Vagina (tissue), 2 donors: ENCODE data around the gene CFAP46. TPM values are rescaled to one million over a fixed set of nuclear protein-coding genes. Genes with fewer than 3 reads are reported as not detected.

Experiments used
- DNase-seq, 2 donors: peaks; one replicate each; pipeline ENCODE4 v3.0.0-alpha.2; 2017; ENCODE audit errors: extremely low spot score in 2 of 2
- H3K27ac ChIP-seq: fragments of 200-600 bp; sonication (generic); one replicate; pipeline ENCODE4 v1.5.1; 2019
- H3K27me3 ChIP-seq: fragments of 200-600 bp; sonication (generic); one replicate; pipeline ENCODE4 v1.5.1; 2019
- H3K36me3 ChIP-seq, 2 donors: fragments of 200-600 bp; sonication (generic); one replicate each; pipeline ENCODE4 v1.5.1; 2017 to 2019
- H3K4me1 ChIP-seq: fragments of 200-600 bp; sonication (generic); one replicate; pipeline ENCODE4 v1.5.1; 2019
- H3K4me3 ChIP-seq, 2 donors: fragments of 200-600 bp; sonication (generic); 1 replicate in 1 of 2; 2 replicates in 1 of 2; pipeline ENCODE4 v1.5.1; 2016 to 2019
- H3K9me3 ChIP-seq: fragments of 200-600 bp; sonication (generic); one replicate; pipeline ENCODE4 v1.5.1; 2019
- CTCF ChIP-seq, 3 experiments: fragments of 450-650 bp in 2 of 3; fragments of 200-600 bp in 1 of 3; sonication (generic) in 1 of 3; IDR thresholded peaks; one replicate each; pipeline ENCODE4 v1.5.1; 2017 to 2019; ENCODE audit warnings: antibody characterized with exemption in 3 of 3, mild to moderate bottlenecking in 2 of 3, moderate library complexity in 2 of 3
- POLR2A ChIP-seq, 2 donors: fragments of 450-650 bp; IDR thresholded peaks; one replicate each; pipeline ENCODE4 v1.6.1; 2017; ENCODE audit warnings: antibody characterized with exemption in 2 of 2, mild to moderate bottlenecking in 2 of 2, moderate library complexity in 2 of 2
- POLR2AphosphoS5 ChIP-seq, 2 donors: sonication (generic); formaldehyde crosslinking; IDR thresholded peaks; one replicate each; pipeline ENCODE4 v1.9.0; 2017; ENCODE audit warnings: antibody characterized with exemption in 2 of 2, mild to moderate bottlenecking in 2 of 2, low read depth in 1 of 2; ENCODE audit not compliant: insufficient read depth in 1 of 2
- intact Hi-C: fragments of 100-400 bp; cut with DNase I; formaldehyde crosslinking; loops from one replicate; pipeline ENCODE4 v1.15.1; 2023
- total RNA-seq: library from RNA; depleted of rRNA; stranded (reverse); fragments of >200 nt; gene quantifications from one replicate; pipeline ENCODE4 v1.2.3, GENCODE V29; 2016

CFAP46 gene
- total RNA-seq, 1 donor from 2014 or later, result not detected

- no peak overlapping the region for H3K27ac ChIP-seq
- H3K9me3 ChIP-seq, result no peaks in the 10 kb centered on the region
- no peak for DNase-seq
- TF ChIP-seq POLR2A (IDR thresholded peaks at IDR 0.05), result no peak
- TF ChIP-seq CTCF (IDR thresholded peaks at IDR 0.05), result no peak
- no peak for TF ChIP-seq POLR2AphosphoS5 (IDR thresholded peaks at IDR 0.05; ENCODE audit: insufficient read depth in 1 of 2, low read depth in 1 of 2)
- H3K4me3 ChIP-seq, result no peak overlapping the region
- no peaks in the 10 kb centered on the region for H3K27me3 ChIP-seq
- H3K4me1 ChIP-seq, result no peaks in the 10 kb centered on the region
- no peaks in the 10 kb centered on the region for H3K36me3 ChIP-seq
- intact Hi-C loops, result no loop called here
Measured at GRCh38 chr10:132906836-132907235, 35.5 kb downstream of the CFAP46 start.

GRCh38 chr10:132906106-132906505 is 36.3 kb downstream of the CFAP46 start:
- Histone ChIP-seq H3K4me1 (no peaks in the 10 kb centered on the region), H3K27me3 (no peaks in the 10 kb centered on the region), H3K4me3 (no peak overlapping the region), H3K36me3 (no peaks in the 10 kb centered on the region), H3K9me3 (no peaks in the 10 kb centered on the region), H3K27ac (no peak overlapping the region)
- TF ChIP-seq POLR2A (IDR thresholded peaks at IDR 0.05) (no peak), CTCF (IDR thresholded peaks at IDR 0.05) (no peak), POLR2AphosphoS5 (IDR thresholded peaks at IDR 0.05; ENCODE audit: insufficient read depth in 1 of 2, low read depth in 1 of 2) (no peak)
- DNase-seq, result no peak
- intact Hi-C loops, result no loop called here

GRCh38 chr10:132905661-132906060 is 36.7 kb downstream of the CFAP46 start:
- Histone ChIP-seq H3K4me1 (no peaks in the 10 kb centered on the region), H3K9me3 (no peaks in the 10 kb centered on the region), H3K27ac (no peak overlapping the region), H3K4me3 (no peak overlapping the region), H3K27me3 (no peaks in the 10 kb centered on the region), H3K36me3 (no peaks in the 10 kb centered on the region)
- DNase-seq, result no peak
- no peak for TF ChIP-seq POLR2AphosphoS5 (IDR thresholded peaks at IDR 0.05; ENCODE audit: insufficient read depth in 1 of 2, low read depth in 1 of 2)
- TF ChIP-seq POLR2A (IDR thresholded peaks at IDR 0.05), result no peak
- no peak for TF ChIP-seq CTCF (IDR thresholded peaks at IDR 0.05)
- intact Hi-C loops, result no loop called here

GRCh38 chr10:132904814-132905649 is 37.3 kb downstream of the CFAP46 start:
- Histone ChIP-seq H3K36me3 (no peaks in the 10 kb centered on the region), H3K9me3 (no peaks in the 10 kb centered on the region), H3K27me3 (no peaks in the 10 kb centered on the region), H3K4me3 (no peak overlapping the region), H3K4me1 (no peaks in the 10 kb centered on the region), H3K27ac (peak overlapping the region; percentile 48)
- no peak for DNase-seq
- TF ChIP-seq POLR2A (IDR thresholded peaks at IDR 0.05) (no peak), POLR2AphosphoS5 (IDR thresholded peaks at IDR 0.05; ENCODE audit: insufficient read depth in 1 of 2, low read depth in 1 of 2) (no peak), CTCF (IDR thresholded peaks at IDR 0.05) (no peak)
- intact Hi-C loops, result no loop called here

DNA sequence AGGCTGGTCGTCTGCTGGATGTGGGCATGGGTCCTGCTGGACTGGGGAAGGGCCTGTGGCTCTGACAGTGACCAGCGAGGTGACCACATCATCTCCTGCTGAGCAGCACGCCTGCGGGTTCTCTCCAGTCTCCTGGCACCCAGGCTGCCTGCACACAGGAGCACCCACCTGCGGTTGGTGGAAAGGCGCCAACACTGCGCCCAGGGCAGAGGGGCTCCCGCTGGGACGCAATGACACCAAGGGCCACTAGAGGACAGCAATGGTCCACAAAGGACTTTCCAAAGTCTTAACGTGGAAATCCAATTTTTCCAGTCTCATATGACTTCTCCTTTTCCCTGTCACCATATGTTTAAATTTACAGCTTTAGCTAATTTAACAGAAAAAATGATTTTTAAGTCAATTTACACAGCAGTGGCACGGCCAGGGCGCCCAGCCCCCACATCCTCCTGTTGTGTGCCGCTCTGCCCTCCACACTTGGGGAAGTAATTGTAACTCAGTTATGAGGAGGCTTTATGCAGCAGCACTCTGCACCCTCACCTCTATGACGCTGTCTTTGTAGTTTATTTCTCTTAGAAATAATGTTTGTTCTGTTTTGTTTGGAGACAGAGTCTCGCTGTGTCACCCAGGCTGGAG is 38.1 kb downstream of the CFAP46 start:
- DNase-seq, result no peak
- Histone ChIP-seq H3K4me3 (no peak overlapping the region), H3K27me3 (no peaks in the 10 kb centered on the region), H3K4me1 (no peaks in the 10 kb centered on the region), H3K9me3 (no peaks in the 10 kb centered on the region), H3K27ac (peak overlapping the region; percentile 48), H3K36me3 (no peaks in the 10 kb centered on the region)
- no peak for TF ChIP-seq POLR2AphosphoS5 (IDR thresholded peaks at IDR 0.05; ENCODE audit: insufficient read depth in 1 of 2, low read depth in 1 of 2)
- peak in 1 of 3 experiments; percentile 40 for TF ChIP-seq CTCF (IDR thresholded peaks at IDR 0.05)
- no peak for TF ChIP-seq POLR2A (IDR thresholded peaks at IDR 0.05)
- intact Hi-C loops, result no loop called here
